ENCODE data around the gene ERCC1.
"Not testable (repeated sequence)": the region's sequence is repeated elsewhere in the genome, so short reads cannot be mapped to it uniquely, and the experiment has no call there.

The ERCC1 gene

GRCh38 chr19:45451850-45452387 lies 28.2 kb upstream of the ERCC1 start:
- DNase-seq: no peak

DNA sequence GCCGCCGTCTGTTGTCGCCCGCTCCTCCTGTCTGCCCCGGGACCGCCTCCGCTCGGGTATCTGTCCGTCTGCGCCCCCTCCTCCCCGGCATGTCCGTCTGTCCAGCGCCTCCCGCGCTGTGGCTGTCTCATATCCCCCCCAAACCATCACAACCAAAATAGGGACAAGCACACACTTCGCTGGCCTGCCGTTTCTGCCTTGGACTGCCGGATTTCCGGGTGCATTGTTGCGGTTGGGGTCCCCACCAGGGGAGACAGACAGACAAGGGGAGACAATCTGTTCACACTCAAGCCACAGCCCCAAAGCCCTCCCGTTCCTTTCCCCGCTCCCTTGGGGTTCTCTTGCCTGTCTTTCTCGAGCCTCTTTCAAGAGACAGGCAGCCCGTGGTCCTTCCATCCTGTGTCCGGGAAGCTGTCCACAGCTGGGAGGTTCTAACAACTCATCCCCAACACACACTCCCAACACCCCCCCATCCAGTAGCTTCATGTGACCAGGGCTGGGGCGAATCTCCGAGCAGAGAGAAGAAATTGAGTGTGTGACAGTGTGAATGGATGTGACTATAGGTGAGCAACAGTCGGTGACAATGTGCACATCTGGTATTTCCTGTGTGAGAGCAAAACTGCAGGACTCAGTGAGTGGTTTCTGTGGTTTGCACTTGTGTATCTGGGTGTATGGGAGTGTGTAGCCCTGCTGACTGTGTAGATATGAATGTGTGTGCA lies 27.6 kb upstream of the ERCC1 start:
- DNase-seq: peak; percentile 90

DNA sequence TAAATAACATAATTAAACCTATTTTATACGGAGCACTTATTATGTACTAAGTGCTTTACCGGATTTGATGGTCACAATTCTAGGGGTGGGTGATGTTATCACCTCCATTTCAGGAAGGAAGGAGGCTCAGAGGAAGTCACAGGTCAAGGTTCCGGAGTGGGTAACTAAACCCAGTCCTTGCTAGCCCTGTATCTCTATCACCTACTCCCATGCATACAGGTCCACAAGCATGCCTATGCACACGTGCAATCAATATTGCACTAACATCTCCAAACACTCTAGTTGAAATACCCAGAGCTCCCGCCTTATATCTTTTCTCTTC lies 26.3 kb upstream of the ERCC1 start:
- DNase-seq: peak; percentile 87

DNA sequence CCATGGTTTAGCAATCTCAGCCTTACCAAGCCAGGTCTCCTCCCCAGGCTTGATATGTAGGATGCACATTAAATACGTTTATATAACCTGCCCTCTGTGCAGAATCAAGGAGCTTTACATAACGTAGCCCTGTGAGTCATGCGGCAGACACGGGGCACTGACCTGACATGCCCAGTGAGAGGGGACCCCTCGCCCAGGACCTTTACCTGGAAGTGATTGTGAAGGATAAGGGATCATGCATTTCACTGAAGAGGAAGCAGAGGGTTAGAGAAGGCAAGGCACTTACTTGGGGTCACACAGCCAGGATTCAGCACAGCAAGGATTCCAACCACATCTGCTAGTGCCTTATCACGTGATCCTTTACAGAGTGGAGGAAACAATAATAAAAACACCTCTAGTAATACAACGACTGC lies 25.2 kb upstream of the ERCC1 start:
- DNase-seq: peak; percentile 39

GRCh38 chr19:45448425-45448756 lies 24.7 kb upstream of the ERCC1 start:
- DNase-seq: no peak

DNA sequence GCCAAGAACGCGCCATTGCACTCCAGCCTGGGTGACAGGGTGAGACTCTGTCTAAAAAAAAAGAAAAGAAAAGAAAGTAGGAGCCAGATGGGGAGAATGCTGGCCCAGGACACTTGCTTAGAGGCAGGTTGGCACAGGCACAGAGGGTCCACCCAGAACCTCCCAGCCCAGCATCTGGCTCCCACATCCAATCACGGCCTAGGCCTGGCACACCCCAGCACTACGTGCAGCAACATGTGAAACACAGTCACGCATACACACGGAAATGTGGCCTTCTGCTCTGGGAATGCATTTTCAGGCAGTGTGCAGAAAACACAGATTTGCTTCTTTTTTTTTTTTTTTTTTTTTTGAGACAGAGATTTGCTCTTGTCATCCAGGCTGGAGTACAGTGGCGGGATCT lies 23.2 kb upstream of the ERCC1 start:
- no peak for DNase-seq

GRCh38 chr19:45446295-45446694 lies 22.6 kb upstream of the ERCC1 start:
- peak; percentile 66 for DNase-seq

- no peak for DNase-seq
Observed at GRCh38 chr19:45445139-45445538, 21.4 kb upstream of the ERCC1 start.

- peak; percentile 91 for DNase-seq
Observed at GRCh38 chr19:45444318-45445041, 20.8 kb upstream of the ERCC1 start.

DNA sequence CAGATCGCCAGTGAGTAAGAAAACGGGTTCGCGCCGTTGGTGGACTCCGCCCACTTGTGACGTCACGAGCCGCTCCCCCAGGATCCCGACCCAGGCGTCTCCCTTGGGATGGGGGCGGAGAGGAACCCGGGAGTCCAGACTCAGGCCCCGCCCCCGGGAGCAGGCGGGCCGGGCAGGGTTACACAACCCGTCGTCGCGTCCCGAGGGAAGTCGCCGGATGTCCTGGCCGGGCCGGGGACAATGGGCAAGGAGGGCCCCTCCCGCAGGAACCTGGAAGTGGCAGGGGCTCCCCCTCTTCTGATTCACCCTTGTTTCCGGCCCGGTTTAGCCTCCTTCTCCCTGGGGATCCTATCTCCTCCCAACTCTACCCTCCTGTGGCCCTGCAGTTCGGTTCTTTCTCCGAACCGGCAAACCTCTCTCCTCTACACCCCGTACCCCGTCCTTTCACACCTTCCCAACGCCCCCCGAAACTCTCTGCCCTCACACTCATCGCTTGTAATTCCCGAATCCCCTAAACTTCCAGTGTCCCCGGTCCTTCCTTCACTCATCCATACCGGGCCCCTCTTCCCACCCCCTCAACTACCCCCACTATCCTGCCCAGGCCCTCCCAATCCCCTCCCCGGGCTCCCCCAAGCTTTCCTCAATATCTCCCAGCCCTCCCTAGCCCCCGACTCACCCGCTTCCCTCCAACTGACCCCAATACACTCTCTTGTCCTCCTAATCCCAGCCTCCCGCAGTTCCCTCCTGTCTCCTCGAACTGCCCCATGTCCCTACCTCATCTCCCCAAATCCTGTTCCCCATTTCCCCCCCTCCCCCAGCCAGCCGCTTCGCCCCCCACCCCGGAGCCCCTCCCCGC lies 20.0 kb upstream of the ERCC1 start:
- DNase-seq: peak; percentile 72

DNA sequence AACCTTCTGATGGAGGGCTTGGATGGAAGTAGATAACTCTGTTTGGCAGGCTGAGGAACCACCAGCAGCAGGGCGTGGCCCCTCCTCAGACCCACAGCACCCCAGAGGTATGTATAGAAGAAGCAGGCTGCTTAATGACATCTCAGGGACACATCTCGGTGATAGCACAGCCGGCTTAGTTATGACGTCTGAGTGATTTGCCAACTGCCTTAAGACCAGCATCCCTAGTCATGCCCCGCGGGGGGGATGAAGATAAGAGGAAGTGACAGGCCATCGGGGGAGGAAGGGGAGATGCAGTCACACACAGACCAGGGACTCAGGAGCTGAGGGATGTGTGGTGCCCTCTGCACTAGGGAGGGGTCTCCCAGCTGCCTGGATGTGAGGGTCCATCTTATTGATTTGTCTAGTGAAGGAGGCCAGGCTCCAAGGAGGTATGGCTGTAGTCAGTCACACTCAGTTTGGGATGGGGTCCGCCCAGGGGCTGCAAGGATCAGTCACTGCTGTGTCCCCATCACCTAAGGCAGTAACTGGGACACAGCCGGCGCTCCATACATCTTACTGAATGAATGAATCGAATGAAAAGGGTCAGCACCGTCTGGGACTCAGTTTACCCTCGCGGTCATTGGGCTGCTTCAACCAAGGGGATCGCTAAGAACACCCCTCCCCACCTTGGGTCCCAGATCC lies 19.2 kb upstream of the ERCC1 start:
- peak; percentile 76 for DNase-seq

DNA sequence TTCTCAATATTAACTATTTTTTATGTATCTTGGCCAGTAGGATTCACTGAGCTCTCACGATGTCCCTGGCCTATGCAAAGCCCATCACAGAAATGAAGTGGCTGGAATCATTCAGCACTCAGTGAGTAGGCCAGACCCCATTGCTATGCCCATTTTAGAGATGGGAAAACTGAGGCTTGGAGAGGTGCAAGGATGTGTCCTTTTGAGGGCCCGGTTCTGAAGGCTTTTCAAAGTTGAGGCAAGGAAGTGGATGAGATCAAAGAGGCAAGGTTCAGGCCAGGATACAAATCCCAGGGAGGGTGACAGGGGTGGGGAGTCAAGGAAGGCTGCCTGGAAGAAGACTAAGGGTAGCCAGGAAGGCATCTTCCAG lies 18.7 kb upstream of the ERCC1 start:
- DNase-seq: no peak

DNA sequence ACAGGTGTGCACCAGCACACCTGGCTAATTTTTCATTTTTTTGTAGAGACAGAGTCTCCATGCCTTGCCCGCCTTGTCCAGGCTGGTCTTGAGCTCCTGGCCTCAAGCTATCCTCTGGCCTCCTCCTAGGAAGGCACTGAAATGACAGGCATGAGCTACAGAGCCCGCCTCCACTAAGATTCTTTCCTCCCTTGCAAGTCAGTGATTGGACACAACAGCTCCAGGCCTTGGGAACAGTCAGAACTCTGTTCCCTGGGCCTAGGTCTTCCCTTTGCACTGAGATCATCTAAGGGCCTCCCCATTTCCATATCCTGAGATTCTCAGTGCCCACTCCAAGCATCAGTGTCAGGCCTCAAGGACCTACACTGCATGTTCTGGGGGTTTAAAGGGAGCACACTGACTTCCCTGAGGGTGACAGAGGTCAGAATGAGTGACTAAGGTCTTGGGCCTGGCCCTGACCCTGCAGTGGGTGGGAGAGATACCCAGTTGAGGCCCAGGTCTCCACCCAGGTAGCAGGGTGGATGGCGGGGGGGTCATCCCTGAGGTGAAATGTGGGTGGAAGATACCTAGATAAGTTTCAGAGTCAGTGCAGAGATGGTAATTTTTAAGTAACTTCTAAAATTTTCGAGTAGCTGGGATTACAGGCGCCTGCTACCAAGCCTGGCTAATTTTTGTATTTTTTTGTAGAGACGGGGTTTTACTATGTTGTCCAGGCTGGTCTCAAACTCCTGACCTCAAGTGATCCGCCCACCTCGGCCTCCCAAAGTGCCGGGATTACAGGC lies 17.3 kb upstream of the ERCC1 start:
- no peak for DNase-seq

DNA sequence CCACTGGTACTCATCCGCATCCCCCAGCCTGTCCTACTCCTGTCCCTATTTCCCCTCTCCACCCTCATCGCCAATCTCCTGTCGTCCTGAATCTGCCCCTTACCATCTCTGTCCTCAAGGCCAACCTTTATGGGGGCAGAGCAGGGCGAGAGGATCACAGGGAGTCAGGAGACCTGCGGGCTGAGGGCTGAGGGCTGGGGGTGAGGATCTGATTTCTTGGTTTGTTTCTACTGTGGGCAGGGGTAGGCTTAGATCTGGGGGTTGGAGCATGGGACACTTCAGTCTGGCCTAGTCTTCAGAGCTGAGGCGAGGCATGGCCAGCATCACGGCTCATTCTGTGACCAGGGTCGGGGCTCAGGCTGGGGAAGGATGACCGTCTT lies 16.5 kb upstream of the ERCC1 start:
- peak; percentile 17 for DNase-seq

DNA sequence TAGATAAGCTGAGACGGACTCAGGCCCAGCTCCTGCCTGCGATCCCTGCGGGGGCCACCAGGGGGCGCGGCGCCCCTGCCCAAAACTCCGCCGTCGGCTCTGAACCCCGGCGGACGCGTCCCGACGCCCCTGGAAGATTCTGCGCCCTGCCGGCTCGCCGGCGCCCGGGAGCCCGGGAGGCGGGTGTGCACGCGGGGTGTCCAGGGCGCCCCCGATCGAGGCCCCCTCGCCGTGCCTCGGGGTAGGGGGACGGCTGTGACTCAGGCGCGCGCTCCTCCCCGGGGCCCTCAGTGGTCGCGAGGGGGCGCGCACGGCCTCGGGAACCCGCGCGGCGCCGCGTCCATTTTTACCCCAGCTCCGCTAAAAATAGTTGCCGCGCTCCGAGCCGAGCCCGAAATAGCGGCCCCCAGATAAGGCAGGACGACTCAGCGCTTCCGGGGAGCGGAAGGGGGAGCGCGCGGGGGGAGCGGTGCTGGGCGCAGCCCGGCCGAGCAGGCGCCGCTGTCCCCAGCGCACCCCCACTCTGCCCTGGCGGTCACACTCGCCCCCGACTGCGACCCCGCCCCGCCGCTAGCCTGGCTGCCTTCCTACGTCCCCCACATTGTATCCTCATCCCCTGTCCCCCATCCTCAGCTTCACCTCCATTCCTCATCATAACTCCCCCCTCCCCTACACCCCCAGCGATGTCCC lies 16.0 kb upstream of the ERCC1 start:
- peak; percentile 91 for DNase-seq

- DNase-seq: no peak
Observed at GRCh38 chr19:45439190-45439568, 15.5 kb upstream of the ERCC1 start.

GRCh38 chr19:45437328-45437727 lies 13.6 kb upstream of the ERCC1 start:
- DNase-seq: no peak

- DNase-seq: not testable (repeated sequence)
Observed at GRCh38 chr19:45432543-45432942, 8.8 kb upstream of the ERCC1 start.

DNA sequence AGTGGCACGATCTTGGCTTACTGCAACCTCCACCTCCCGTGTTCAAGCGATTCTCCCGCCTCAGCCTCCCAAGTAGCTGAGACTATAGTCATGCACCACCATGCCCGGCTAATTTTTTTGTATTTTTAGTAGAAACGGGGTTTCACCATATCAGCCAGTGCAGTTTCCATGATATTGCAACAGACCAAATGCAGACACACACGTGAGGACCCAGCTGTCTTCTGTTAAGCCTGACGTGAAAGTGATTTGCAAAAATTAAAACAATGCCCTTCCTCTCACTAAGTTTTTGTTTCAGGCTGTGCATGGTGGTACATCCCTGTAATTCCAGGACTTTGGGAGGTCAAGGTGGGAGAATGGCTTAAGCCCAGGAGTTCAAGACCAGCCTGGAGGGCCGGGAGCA lies 7.3 kb upstream of the ERCC1 start:
- DNase-seq: not testable (repeated sequence)

DNA sequence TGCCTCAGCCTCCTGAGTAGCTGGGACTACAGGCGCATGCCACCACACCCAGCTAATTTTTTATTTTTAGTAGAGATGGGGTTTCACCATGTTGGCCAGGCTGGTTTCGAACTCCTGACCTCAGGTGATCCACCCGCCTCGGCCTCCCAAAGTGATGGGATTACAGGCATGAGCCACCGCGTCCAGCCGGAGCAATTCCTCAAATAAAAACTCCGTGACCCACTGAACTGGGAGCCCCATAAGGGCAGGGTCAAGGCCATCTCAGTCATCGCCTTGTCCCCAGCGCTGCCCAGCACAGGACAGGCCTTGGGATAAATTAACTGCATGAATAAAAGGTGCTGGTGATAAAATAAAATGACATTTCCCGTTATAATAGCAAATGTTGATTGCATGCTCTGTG lies 6.2 kb upstream of the ERCC1 start:
- DNase-seq: not testable (repeated sequence)

DNA sequence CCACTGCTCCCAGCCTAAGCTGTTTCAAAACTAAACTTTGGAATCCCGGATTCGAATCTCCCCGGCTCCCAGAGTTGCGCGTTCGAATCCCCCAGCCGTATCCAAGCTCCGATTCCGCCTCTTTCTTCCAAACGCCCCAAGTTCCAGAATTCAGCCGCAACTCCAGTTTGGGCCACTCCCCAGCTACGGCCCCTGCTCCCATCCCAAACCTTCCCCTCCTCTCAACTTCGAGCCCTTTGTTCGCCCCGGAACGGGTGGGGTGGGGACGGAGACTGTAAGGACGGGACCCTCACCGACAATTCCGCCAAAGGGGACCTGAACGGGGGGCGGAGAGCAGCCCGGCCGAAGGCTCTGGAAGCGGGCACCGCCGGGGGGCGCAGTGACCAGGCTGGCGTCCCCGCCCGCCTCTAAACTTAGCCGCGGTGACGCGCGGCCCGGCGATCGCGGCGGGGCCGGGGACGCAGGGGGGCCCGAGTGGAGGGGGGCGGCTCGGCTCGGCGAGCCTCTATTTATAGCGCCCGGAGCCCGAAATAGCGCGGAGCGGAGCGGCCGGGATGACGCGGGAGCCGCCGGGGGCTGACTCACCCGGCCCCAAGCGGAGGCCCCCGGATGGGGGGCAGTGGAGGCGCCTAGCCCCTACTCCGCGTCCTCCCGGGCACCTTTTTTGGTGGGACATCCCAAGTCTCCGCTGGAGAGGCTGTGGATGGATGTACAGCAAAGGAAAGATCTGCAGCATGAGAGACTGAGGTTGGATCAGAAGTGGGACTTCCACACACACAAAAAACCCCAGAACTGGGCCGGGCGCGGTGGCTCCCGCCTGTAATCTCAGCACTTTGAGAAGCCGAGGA lies 4.9 kb upstream of the ERCC1 start:
- DNase-seq: no peak

All from CD4-positive, alpha-beta T cell treated with Interleukin-17A for 1 hour (primary cell).